Lower leg skin (tissue), 3 donors: ENCODE data around the gene DAPK2.

Source experiments
- POLR2A ChIP-seq, 2 donors: fragments of 450-650 bp; IDR thresholded peaks; one replicate each; pipeline ENCODE4 v1.6.1; 2016 to 2017; ENCODE audit warnings: antibody characterized with exemption in 2 of 2, mild to moderate bottlenecking in 1 of 2, moderate library complexity in 1 of 2
- TF ChIP-seq, protein P1 (sequence below), 3 donors: fragments of 450-650 bp; IDR thresholded peaks; one replicate each; pipeline ENCODE4 v1.5.1; 2016; ENCODE audit warnings: antibody characterized with exemption in 3 of 3, mild to moderate bottlenecking in 3 of 3, moderate library complexity in 2 of 3

DNA sequence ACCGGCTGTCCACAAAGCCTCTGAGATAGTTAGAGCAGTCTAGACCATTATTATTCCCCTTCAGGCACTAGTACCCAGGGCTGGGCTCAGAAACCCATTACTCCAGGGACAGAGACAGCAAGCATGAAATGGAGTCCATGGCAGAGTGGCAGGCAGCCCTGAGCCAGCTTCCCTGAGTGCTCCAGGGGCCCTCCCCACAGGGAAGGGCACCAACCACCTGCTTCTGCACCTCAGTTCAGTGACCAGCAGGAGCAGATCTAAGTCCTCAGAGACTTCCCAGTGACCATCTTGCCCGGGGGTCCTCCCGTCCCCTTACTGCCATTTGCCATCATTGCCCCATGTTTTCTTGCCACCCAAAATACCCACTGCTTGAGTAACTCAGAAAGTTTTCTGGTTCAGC, 62.0 kb downstream of the DAPK2 start:
- TF ChIP-seq POLR2A (IDR thresholded peaks at IDR 0.05), result no peak
- TF ChIP-seq, protein P1, sequence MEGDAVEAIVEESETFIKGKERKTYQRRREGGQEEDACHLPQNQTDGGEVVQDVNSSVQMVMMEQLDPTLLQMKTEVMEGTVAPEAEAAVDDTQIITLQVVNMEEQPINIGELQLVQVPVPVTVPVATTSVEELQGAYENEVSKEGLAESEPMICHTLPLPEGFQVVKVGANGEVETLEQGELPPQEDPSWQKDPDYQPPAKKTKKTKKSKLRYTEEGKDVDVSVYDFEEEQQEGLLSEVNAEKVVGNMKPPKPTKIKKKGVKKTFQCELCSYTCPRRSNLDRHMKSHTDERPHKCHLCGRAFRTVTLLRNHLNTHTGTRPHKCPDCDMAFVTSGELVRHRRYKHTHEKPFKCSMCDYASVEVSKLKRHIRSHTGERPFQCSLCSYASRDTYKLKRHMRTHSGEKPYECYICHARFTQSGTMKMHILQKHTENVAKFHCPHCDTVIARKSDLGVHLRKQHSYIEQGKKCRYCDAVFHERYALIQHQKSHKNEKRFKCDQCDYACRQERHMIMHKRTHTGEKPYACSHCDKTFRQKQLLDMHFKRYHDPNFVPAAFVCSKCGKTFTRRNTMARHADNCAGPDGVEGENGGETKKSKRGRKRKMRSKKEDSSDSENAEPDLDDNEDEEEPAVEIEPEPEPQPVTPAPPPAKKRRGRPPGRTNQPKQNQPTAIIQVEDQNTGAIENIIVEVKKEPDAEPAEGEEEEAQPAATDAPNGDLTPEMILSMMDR (IDR thresholded peaks at IDR 0.05), result no peak
